HUDEP-2 (cell line): ENCODE measurements around the gene FAM83E.
A peak's percentile ranks its signal among the peaks of the same experiment; 100 is the strongest.
"Not testable (repeated sequence)": the region's sequence is repeated elsewhere in the genome, so short reads cannot be mapped to it uniquely, and the experiment has no call there.

ENCODE experiments used
- DNase-seq, 76 experiments: peaks; one replicate each; lab custom pipeline; 2025; ENCODE audit not compliant: unreplicated experiment in 76 of 76; lab: John Stamatoyannopoulos, UW

The FAM83E gene

DNA sequence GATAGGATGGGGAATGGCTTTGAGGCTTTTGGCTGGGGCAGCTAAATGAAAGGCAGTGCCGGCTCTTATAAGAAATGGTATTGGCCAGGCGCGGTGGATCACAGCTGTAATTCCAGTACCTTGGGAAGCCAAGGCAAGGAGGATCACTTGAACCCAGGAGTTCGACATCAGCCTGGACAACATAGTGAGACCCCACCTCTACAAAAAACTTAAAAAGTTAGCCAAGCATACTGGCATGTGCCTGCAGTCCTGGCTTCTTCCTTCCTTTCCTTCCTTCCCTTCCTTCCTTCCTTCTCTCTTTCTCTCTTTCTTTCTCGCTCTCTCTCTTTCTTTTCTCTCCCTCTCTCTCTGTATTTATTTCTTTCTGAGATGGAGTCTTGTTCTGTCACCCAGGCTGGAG lies 28.0 kb upstream of the FAM83E start:
- no peak for DNase-seq

DNA sequence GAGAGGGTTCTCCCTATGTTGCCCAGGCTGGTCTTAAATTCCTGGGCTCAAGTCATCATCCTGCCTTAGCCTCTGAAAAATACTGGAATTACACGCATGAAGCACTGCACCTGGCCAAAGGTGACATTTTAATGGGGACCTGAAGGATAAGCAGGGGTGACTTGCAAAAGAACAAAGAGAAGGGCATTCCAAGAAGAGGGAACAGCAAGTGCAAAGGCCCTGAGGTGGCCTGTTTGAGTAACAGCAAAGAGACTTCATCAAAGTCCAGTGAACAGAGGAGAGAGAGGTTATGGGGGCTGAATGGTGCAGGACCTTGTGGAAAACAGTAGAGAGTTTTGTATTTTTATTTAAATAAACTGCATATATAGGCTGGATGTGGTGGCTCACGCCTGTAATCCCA lies 27.0 kb upstream of the FAM83E start:
- DNase-seq, result no peak

DNA sequence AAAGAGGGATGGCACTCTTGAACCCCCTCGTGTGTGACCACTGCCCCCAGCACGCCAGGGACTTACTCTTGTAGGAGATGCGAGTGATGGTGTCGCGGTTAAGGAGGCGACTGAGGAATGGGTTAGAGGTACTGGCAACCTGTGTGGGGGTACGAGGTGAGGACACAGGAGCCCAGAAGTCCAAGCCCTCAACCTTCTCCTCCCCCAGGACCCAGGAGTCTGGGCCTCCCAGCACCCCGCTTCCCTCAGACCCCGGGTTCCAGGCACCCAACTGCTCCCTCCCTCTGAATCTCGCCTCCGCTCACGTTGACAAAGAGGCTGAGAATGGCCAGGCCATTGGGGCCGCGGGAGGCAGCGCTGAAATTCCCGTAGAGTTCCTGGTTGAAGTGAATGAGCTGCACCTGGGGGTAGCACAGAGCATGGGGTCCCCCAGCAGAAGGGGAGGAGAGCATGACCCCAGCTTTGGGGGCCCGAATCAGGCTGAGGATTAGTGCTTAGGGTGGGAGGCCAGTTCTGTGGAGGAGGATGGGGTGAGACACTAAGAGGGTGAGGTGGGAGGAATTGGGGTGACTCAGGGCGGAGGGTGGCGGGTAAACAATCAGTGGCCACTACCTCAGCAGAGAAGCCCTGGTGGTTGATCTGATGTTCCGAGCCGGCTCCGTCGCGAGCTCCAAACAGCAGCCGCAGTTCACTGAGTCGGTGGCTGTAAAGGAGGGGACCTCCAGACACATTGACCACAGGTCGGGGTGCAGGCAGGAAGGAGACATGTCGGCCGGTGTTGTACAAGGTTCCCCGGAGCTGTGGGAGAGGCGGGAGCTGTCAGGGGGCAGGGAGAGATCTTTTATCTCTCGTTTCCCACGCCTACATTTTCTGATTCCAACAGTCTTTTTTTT lies 24.9 kb upstream of the FAM83E start:
- peak in 38 of 76 experiments; percentile 17 to 63 (median 42) for DNase-seq

DNA sequence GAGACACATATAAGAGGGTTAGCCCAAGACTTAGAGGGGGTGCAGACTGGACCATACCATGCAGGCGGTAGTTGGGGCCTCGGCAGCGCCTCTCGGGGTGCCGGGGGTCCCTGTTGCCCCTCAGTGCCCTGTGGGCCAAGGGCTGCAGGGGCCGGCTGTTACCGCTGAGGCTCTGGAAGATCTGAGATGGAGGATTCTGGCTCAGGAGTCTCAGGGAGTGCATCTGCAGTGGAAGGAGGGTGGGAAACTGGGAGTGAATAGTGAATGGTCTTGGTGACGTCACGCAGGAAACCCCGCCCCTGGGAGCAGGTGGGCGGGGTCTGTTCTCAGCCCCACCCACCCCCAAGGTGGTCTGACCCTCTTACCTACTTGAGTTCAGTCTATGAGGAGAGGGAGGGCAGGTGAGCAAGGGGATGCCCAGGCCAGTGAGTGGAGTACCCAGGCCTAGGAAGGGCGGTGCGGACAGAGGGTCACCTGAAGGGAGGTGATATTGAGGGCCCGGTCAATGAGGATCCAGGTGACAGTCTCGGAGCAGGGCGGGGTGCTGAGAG lies 24.0 kb upstream of the FAM83E start:
- DNase-seq, result peak in 3 of 76 experiments; percentile 19 to 30 (median 27)

DNA sequence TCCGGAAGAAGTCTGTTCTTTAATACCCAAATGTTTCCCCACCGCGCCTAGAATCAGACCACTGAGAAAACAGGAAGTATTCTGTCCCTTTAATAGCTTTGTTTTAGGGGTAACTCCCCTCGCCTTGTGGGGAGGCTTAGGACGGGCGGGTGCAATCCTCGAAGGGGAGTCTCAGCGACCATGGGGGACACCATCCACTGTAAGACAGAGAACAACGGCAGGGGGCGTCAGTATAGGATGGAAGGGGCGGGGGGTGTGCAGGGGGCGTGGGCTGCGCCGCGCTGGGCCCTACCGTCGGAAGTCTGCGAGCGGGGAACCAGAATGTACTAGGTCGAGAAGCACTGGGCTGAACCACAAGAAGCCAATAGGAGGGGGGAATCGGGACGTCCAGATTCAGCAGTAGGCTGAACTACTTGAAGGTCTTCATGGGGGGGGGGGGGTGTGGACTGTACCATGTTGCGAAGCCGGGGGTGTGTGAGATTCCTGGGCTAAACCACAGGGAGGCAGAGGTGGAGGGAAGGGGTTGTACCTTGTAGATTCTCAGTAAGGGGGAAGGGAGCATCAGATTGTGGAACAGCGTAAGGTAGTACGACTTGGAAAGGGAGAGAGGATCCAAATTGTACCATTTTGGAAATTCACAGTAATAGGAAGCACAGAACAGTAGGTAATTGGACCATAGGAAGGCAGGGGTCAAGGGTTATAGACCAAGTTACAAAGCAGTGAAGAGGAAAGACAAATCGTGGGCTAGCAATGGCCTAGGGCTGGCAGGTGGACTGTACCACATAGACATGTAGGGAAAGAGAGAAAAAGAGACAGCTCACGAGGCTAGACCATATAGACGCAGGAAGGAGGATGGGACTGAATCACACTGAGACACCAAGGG lies 23.3 kb upstream of the FAM83E start:
- peak in 73 of 76 experiments; percentile 78 to 96 (median 89) for DNase-seq

DNA sequence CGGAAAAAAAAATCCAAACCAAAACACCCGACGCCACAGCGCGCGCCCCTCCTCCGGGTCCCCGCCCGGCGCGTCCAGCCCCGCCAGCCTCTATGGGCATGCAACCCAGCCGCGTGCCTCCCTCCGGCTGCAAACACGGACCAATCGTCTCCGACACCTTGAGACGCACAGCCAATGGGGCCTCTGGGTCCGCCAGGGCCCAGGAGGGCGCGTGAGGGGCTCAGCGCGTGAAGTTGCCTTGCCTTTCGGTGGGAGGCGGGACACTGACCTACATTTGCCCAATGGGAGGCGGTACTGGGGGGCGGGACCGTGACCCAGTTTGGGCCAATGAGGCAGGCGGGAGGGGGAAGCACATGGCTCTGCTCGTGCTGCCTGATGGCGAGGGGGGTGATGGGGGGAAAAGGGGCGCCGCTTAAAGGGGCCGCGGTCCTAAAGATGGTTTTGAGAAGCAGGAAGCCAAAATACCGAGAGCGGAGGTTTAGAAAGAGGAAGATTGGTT lies 22.6 kb upstream of the FAM83E start:
- peak in 75 of 76 experiments; percentile 95 to 100 (median 100) for DNase-seq

DNA sequence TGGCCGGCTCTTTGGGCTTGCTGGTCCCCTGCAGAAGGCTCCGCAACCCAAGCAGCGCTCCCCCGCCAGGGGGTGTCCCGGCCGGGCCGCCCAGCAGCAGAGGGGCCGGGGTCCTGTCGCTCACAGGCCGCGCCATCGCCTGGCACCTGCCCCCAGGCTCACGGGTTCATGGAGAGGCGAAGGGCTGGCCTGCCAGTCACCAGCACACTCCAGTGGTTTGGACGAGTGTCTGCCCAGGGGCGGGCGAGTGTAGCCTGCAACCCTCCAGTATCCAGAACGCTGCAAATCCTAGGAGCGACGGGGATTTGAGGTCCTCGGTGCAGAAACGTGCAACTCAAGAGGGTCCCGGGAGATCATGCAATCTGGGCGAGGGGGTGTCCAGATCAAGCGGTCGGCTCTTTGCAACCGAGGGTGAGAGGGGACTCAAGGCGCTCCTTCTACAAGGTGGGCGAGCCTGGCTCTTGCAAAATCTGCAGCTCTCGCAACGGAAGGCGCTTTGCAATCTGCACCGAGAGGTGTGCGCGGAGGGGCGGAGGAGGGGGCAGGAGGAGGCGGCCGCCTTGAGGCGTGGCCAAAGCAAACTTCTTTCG lies 22.1 kb upstream of the FAM83E start, which contains the start of gene DBP:
Gene DBP (minus strand): TSS at position 521 of the 590 bp plus-strand sequence. CDS start 385 bp downstream, at position 136.
- DNase-seq, result peak in 33 of 76 experiments; percentile 38 to 95 (median 58)

DNA sequence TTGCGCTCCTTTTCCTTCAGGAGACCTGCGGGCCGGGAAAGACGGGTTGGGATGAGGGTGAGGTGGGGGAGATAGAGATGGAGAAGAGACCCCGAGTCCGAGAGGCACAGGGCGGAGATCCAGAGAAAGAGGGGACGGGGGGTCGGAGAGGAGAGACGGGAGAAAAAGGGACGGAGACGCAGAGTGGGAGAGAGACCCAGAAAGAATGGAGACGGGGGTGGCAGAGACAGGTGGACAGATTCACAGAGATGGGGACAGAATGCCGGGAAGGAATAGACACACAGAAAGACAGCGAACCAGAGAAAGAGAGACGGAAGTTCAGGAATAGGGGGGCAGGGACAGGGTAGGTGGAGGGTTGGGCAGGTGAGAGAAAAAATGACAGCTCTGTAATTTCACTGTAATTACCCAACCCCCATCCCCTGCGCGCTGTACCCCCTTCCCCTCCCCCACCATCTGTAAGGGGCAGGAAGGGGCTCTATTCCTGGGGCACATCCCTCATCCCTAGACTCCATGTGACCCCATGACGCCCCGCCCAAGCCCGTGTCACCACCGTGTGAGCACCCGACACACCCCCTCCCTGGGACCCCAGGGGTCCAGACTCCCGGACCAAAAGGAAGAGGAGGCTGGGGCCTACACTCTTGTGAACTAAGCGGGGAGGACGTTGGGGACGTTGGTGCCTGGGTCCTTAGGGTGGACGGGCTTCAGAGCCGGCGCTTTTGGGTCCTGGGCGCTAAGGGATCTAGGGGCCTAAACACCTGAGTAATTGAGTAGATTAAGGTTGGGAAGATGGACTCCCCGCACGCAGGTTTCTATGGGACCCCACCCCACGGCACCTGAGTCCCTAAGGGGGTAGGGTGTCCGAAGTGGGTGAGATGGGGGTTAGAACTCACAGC lies 21.3 kb upstream of the FAM83E start:
- DNase-seq, result no peak

DNA sequence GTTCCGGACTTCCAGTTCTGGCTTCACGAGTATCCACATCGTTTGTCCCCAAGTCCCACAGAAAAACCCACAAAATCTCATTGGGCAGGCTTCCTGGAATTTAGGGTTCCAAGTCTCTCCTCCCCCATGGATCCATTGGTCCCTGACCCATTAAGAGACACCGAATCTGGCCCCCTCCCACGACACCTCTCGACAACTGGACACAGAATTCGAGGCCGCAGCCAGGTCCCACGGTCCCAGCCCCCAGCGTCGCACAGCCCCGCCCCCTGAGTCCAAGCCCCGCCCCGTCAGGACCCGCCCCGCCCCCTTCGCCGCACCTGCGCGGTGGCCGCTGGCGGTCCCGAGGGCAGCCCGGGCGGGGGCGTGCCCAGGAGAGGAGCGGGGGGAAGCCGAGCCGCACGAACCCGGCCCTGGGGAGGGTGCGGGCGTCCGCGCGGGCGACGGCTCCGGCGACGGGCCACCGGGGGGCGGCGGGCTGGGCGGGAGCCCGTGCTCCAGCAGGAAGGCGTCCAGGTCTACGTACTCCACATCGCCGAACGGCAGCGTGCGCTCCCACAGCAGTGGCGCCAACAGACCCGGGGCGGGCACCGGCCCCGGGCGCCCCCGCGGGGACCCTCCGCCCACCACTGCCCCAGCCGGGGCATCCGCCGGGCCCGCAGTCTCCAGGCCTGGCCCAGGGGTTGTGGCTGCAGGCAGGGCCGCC lies 20.5 kb upstream of the FAM83E start:
- DNase-seq, result peak in 59 of 76 experiments; percentile 28 to 88 (median 74)

DNA sequence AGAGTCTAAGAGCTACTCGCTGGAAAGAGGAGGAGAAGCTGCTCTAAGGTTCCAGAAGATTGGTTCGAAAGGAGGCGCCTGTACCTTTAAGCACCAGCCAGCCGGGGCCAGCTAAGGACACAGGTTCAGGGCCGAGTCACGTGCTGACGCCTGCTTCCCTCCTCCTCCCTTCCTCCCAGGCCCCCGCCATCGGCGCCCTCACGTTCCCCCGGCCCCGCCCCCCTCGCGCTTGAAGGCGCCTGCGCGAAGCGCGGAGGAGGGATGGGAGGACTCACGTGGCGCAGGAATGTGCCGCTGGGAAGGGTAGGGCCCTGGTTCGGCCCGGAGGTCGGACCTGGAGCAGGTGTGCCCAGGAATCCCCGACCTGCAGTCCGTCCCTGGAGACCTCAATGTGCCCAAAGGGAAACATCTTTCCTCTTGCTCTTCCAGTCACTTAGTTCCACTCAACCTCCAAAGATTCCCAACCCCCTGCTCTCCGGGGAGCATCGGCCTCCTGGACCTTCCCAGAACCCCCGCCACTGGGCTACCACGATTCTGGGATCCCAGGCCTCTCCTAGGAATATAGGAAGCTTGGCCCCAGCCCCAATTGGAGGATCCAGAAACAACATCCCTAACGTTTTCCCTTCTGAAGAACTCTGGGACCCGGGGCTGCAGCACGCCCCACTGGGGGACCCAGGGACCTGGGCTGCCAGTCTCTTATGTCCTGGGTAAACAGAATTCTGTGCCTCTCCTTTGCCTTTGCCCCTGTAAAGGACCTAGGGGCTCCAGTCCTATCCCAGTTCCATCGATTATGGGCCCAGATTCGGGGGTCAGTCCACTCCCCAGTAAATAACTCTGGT lies 19.8 kb upstream of the FAM83E start:
- DNase-seq, result peak in 74 of 76 experiments; percentile 51 to 99 (median 98)

DNA sequence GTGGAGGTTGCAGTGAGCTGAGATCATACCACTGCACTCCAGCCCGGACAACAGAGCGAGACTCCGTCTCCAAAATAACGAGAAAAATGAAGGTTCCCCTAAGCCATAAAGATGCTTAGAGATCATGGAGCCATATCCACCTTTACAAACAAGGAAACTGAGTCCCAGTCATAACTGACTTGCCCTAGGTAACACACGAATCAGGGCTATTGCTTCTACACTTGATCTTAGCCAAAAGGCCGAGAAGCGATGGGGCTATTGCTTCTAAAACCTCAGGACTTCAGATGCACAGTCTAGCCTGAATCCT lies 19.1 kb upstream of the FAM83E start:
- DNase-seq, result no peak

DNA sequence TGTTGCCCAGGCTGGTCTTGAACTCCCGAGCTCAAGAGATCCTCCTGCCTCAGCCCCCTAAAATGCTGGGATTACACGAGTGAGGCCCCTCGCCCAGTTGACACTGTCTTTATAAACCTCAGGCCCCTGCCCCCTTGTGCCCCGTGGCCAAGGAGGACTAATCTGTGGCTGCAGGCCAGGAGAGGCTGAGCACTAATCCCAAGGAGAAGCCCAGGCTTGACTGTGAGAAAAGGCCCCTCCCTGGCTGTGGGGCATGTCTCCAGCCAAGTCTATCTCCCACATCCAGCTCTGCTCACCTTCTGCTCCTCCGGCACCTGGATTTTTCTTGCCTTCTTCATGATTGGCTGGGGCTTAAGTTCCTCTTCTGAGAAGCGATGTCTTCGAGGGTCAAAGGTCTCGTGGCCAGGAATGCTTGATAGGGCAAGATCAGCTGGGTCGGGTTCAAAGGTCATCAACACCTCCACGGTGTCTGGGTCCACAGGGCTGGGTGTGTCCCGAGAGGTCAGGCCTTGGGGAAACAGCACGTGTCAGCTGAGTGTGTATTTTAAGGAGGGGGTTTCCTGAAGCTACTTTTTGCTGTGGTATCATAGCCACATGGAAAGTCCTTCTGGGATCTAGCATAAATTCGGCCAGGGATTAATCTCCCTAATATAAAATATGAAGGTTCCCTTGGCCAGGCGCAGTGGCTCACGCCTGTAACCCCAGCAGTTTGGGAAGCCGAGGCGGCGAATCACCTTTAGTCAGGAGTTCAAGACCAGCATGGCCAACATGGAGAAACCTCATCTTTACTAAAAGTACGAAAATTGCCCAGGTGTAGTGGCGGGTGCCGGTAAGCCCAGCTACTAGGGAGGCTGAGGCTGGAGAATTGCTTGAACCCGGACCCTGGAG lies 18.5 kb upstream of the FAM83E start:
- DNase-seq, result peak in 5 of 76 experiments; percentile 17 to 43 (median 35)

DNA sequence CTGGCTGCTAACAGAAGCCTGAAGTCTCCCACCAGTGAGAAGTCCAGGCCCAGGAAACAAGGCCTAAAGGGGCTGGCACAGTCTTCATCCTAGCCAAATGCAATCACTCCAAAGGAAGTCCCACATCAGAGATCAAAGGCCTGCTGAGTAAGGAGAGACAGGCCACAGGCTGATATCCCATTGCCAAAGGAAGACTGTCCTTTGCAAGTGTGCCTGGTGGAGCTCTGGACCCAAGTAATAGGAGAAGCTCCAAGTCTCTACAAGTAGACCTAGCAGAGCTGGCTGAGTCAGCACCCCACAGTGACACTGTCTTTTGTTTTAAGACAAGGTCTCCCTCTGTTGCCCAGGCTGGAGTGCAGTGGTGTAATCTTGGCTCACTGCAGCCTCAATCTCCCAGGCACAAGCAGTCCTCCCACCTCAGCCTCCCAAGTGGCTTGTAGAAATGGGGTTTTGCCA lies 17.8 kb upstream of the FAM83E start:
- DNase-seq, result peak in 43 of 76 experiments; percentile 24 to 61 (median 38)

DNA sequence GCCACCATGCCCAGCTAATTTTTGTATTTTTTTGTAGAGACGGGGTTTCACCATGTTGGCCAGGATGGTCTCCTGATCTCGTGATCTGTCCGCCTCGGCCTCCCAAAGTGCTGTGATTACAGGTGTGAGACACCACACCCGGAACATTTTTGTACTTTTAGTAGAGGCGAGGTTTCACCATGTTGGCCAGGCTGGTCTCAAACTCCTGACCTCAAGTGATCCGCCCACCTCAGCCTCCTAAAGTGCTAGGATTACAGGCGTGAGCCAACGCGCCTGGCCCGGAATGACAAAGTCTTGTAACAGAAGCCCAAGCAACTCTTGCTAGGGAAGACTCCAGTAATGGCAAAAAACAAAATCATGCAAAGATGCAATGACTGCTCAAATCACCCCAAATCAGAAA lies 17.4 kb upstream of the FAM83E start:
- not testable (repeated sequence) for DNase-seq

DNA sequence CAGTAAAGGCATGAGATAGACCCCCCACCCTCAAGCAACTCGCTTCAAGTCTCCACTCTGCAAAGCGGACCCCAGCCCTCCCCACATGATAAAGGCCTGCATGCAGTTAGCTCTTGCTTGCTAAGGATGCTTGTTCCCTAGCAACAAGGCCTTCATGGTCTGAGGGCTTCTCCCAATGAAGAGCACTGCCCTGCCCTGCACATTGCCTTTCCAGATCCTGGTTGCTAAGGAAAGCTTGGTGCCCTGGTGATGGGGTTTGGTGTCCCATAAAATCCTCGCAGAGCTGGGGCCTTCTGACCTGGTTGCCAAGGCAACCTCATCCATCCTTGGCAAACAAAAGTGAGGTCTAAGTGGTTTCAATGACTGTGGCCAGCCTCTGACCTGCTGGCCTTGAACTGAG lies 16.3 kb upstream of the FAM83E start:
- DNase-seq, result no peak

DNA sequence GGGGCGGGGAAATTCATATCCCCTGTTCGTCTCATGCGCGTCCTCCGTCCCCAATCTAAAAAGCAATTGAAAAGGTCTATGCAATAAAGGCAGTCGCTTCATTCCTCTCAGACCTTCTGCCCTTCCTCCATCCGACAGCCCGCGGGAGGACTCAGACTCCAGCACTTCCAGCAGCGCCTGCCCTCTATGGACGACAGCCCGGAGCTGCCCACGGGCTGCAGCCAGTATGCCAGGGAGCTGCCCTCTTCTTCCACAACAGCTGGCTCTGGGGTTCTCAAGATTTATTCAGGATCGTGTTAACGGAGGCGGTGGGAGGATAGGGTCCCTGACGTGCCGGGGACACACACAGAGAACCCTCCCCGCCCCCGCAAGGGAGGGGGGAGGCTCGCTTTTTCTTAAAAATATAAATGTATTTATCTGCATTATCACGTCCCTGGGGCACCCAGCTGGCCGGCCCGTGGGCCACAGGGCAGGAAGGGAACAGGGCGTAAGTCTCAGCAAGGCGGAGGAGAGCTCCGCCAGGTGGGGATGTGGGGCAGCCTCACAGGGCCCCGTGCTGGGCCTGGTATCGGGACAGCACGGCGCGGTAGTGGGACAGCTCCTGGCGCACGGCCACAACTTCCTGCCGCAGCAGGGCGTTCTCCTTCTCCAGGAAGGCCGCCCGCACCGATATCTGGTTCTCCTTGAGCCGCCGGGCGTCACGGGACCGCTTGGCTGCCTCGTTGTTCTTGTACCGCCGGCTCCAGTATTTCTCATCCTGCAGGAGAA lies 15.6 kb upstream of the FAM83E start:
- peak in 74 of 76 experiments; percentile 57 to 95 (median 85) for DNase-seq
